ENCODE results near the gene COPG1. TPM values are rescaled to one million over a fixed set of nuclear protein-coding genes. Genes with fewer than 3 reads are reported as not detected.

Gene COPG1
- total RNA-seq, 1 donor from 2014 or later: 267 TPM

DNA sequence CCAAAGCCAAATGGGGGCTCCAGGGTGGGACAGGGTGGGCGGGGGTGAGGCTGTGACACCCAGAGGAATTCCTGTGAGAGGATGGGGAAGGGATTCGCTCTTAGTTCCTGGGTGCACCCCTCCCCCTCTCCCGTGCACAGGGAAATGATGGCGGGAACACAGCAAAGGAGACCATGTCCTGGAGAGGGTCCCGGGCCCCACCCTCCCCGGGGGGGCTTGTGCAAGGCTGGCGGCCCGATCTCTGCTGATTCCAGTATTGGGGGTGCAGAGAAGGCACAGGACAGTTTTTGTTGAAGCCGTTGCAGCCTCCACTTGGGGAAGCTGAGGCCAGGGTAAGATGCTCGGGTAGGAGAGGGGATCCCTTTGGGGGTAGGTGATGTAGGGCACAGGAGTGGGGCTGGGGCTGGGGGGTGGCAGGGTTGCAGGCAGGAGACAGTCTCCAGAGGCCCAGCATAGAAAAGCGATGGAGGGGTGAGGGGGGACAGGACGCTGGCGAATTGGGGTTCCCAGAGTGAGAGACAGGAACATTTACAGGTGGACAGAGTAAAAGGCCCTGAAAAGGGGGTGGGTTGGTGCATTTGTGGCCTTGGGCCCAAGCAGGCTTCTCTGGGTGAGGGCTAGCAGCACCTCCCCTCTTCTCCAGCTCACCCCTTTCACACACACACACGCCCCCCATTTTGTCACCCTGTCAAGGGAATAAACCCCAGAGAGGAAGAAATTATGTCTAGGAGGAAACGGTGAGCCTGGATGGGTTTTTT lies 67.8 kb downstream of the COPG1 start:
- no peaks in the 10 kb centered on the region for H3K27me3 Mint-ChIP-seq (ENCODE audit: low read depth, unreplicated experiment)
- Histone ChIP-seq H3K4me2 (ENCODE audit: low read length) (peak overlapping the region; percentile 99), H3K79me2 (ENCODE audit: insufficient read depth, low read length) (peaks cover 9% of the 10 kb centered on the region), H3K27me3 (ENCODE audit: insufficient read depth, low read length) (no peaks in the 10 kb centered on the region), H3K9ac (ENCODE audit: low read length) (peak overlapping the region; percentile 93), H3K36me3 (ENCODE audit: insufficient read depth, low read length) (no peaks in the 10 kb centered on the region), H3K27ac (ENCODE audit: low read depth, low read length) (peak overlapping the region; percentile 86), H3K4me1 (ENCODE audit: insufficient read depth, low read length) (peaks cover 10% of the 10 kb centered on the region), H2AFZ (ENCODE audit: low read depth, low read length) (peak overlapping the region; percentile 97), H3K9me3 (ENCODE audit: insufficient read depth, low read depth, low read length) (no peaks in the 10 kb centered on the region), H4K20me1 (ENCODE audit: insufficient read depth, low read length) (peaks cover 6% of the 10 kb centered on the region), H3K4me3 (ENCODE audit: insufficient read depth, low read depth, low read length) (peak overlapping the region; percentile 96)
- H3K9me3 Mint-ChIP-seq (ENCODE audit: unreplicated experiment): no peaks in the 10 kb centered on the region
- peaks cover 12% of the 10 kb centered on the region for H3K36me3 Mint-ChIP-seq (ENCODE audit: low read depth, unreplicated experiment)
- H3K4me1 Mint-ChIP-seq (ENCODE audit: low read depth, unreplicated experiment): peaks cover 6% of the 10 kb centered on the region
- DNase-seq (ENCODE audit: low read depth): no peak
- TF ChIP-seq EZH2 (IDR thresholded peaks at IDR 0.05; ENCODE audit: insufficient read depth, low read length) (no peak), CTCF (IDR thresholded peaks at IDR 0.05; ENCODE audit: insufficient read depth, low read depth, low read length) (no peak)
- FAIRE-seq: no peak
- peak overlapping the region; percentile 76 for H3K4me3 Mint-ChIP-seq (ENCODE audit: unreplicated experiment)
- H3K27ac Mint-ChIP-seq (ENCODE audit: unreplicated experiment): no peak overlapping the region

- peaks cover 9% of the 10 kb centered on the region for H3K36me3 Mint-ChIP-seq (ENCODE audit: low read depth, unreplicated experiment)
- H4K20me1 ChIP-seq (ENCODE audit: insufficient read depth, low read length): peaks cover 6% of the 10 kb centered on the region
- no peaks in the 10 kb centered on the region for H3K27me3 Mint-ChIP-seq (ENCODE audit: low read depth, unreplicated experiment)
- H3K4me3 Mint-ChIP-seq (ENCODE audit: unreplicated experiment): no peak overlapping the region
- FAIRE-seq (no peak), DNase-seq (ENCODE audit: low read depth) (no peak)
- H3K36me3 ChIP-seq (ENCODE audit: insufficient read depth, low read length): no peaks in the 10 kb centered on the region
- no peaks in the 10 kb centered on the region for H3K9me3 ChIP-seq (ENCODE audit: insufficient read depth, low read depth, low read length)
- peaks cover 10% of the 10 kb centered on the region for H3K4me1 ChIP-seq (ENCODE audit: insufficient read depth, low read length)
- H3K79me2 ChIP-seq (ENCODE audit: insufficient read depth, low read length): peaks cover 9% of the 10 kb centered on the region
- H3K4me2 ChIP-seq (ENCODE audit: low read length): no peak overlapping the region
- H3K4me1 Mint-ChIP-seq (ENCODE audit: low read depth, unreplicated experiment): peaks cover 6% of the 10 kb centered on the region
- H3K27me3 ChIP-seq (ENCODE audit: insufficient read depth, low read length): no peaks in the 10 kb centered on the region
- no peaks in the 10 kb centered on the region for H3K9me3 Mint-ChIP-seq (ENCODE audit: unreplicated experiment)
- no peak for TF ChIP-seq CTCF (IDR thresholded peaks at IDR 0.05; ENCODE audit: insufficient read depth, low read depth, low read length)
- no peak overlapping the region for H3K9ac ChIP-seq (ENCODE audit: low read length)
- no peak overlapping the region for H3K27ac Mint-ChIP-seq (ENCODE audit: unreplicated experiment)
- no peak overlapping the region for H3K27ac ChIP-seq (ENCODE audit: low read depth, low read length)
- no peak overlapping the region for H3K4me3 ChIP-seq (ENCODE audit: insufficient read depth, low read depth, low read length)
- no peak overlapping the region for H2AFZ ChIP-seq (ENCODE audit: low read depth, low read length)
These were observed 68.4 kb downstream of the COPG1 start for GRCh38 chr3:129317848-129318247.

GRCh38 chr3:129318921-129319320 lies 69.5 kb downstream of the COPG1 start:
- no peak for DNase-seq (ENCODE audit: low read depth)

More at GRCh38 chr3:129318921-129319320, 69.5 kb downstream of the COPG1 start:
- no peak overlapping the region for H3K4me3 Mint-ChIP-seq (ENCODE audit: unreplicated experiment)
- no peak overlapping the region for H3K4me3 ChIP-seq (ENCODE audit: insufficient read depth, low read depth, low read length)
- H3K4me1 ChIP-seq (ENCODE audit: insufficient read depth, low read length): peaks cover 10% of the 10 kb centered on the region
- TF ChIP-seq EZH2 (IDR thresholded peaks at IDR 0.05; ENCODE audit: insufficient read depth, low read length) (no peak), CTCF (IDR thresholded peaks at IDR 0.05; ENCODE audit: insufficient read depth, low read depth, low read length) (no peak)
- H3K27ac Mint-ChIP-seq (ENCODE audit: unreplicated experiment): no peak overlapping the region
- H2AFZ ChIP-seq (ENCODE audit: low read depth, low read length): no peak overlapping the region
- FAIRE-seq: no peak
- H3K27me3 Mint-ChIP-seq (ENCODE audit: low read depth, unreplicated experiment): no peaks in the 10 kb centered on the region
- H3K27ac ChIP-seq (ENCODE audit: low read depth, low read length): no peak overlapping the region
- peaks cover 5% of the 10 kb centered on the region for H3K4me1 Mint-ChIP-seq (ENCODE audit: low read depth, unreplicated experiment)
- no peaks in the 10 kb centered on the region for H3K9me3 Mint-ChIP-seq (ENCODE audit: unreplicated experiment)
- H3K9ac ChIP-seq (ENCODE audit: low read length): no peak overlapping the region
- H3K27me3 ChIP-seq (ENCODE audit: insufficient read depth, low read length): no peaks in the 10 kb centered on the region
- no peaks in the 10 kb centered on the region for H3K36me3 ChIP-seq (ENCODE audit: insufficient read depth, low read length)
- H3K36me3 Mint-ChIP-seq (ENCODE audit: low read depth, unreplicated experiment): peaks cover 8% of the 10 kb centered on the region
- no peak overlapping the region for H3K4me2 ChIP-seq (ENCODE audit: low read length)
- peaks cover 9% of the 10 kb centered on the region for H3K79me2 ChIP-seq (ENCODE audit: insufficient read depth, low read length)
- peaks cover 6% of the 10 kb centered on the region for H4K20me1 ChIP-seq (ENCODE audit: insufficient read depth, low read length)
- no peaks in the 10 kb centered on the region for H3K9me3 ChIP-seq (ENCODE audit: insufficient read depth, low read depth, low read length)

Measured in astrocyte (in vitro differentiated cells and primary cell).